ENCODE data around the gene ACTG1. TPM values are rescaled to one million over a fixed set of nuclear protein-coding genes. Genes with fewer than 3 reads are reported as not detected.

The ACTG1 gene
- total RNA-seq, 1 experiment from 2014 or later, result 4,160 TPM

GRCh38 chr17:81524865-81525159, 12.2 kb upstream of the ACTG1 start:
- no peak for TF ChIP-seq CTCF (conservative IDR thresholded peaks at IDR 0.05)
- Histone ChIP-seq H3K56ac (ENCODE audit: insufficient read length, low read depth, low read length) (no peak overlapping the region), H3K27me3 (ENCODE audit: insufficient read depth, low read length) (no peaks in the 10 kb centered on the region; the same call in 1 of the 2 replicates), H3K18ac (ENCODE audit: insufficient read length, low read depth, low read length) (no peak overlapping the region), H3K4me2 (ENCODE audit: insufficient read depth, insufficient read length, low read length) (no peak overlapping the region), H4K91ac (ENCODE audit: insufficient read length, low read depth, low read length) (no peak overlapping the region), H2BK12ac (ENCODE audit: insufficient read length, low read depth, low read length) (no peak overlapping the region), H3K9me3 (ENCODE audit: control insufficient read depth, low read depth, low read length) (no peaks in the 10 kb centered on the region), H3K79me2 (ENCODE audit: insufficient read depth, low read length) (no peaks in the 10 kb centered on the region), H2BK120ac (ENCODE audit: low read depth, low read length, poor library complexity, severe bottlenecking) (no peak overlapping the region), H2BK20ac (ENCODE audit: low read depth, low read length, poor library complexity, severe bottlenecking) (no peak overlapping the region), H3K23me2 (ENCODE audit: insufficient read length, low read depth, low read length, poor library complexity, severe bottlenecking) (no peaks in the 10 kb centered on the region), H2BK5ac (ENCODE audit: insufficient read length, low read length) (no peak overlapping the region), H3T11ph (ENCODE audit: low read length) (no peak overlapping the region), H3K9ac (ENCODE audit: extremely low read depth, insufficient read length, low read length) (no peak overlapping the region), H2BK15ac (ENCODE audit: low read depth, low read length) (no peak overlapping the region), H3K4ac (ENCODE audit: low read depth, low read length) (no peak overlapping the region), H3K79me1 (ENCODE audit: insufficient read depth, low read depth, low read length, poor library complexity, severe bottlenecking) (no peaks in the 10 kb centered on the region), H4K5ac (ENCODE audit: insufficient read length, low read depth, low read length) (no peak overlapping the region), H2AFZ (ENCODE audit: low read length) (no peak overlapping the region), H3K23ac (ENCODE audit: insufficient read length, low read depth, low read length) (no peak overlapping the region), H4K8ac (replicated peaks; ENCODE audit: insufficient read length, low read depth, low read length) (no peak overlapping the region), H4K20me1 (ENCODE audit: control insufficient read depth, insufficient read depth, insufficient read length) (no peaks in the 10 kb centered on the region), H3K14ac (ENCODE audit: insufficient read depth, low read length) (no peak overlapping the region), H3K27ac (ENCODE audit: insufficient read length, low read depth, low read length) (no peak overlapping the region), H3K4me1 (ENCODE audit: insufficient read depth, low read length) (no peaks in the 10 kb centered on the region), H2AK5ac (ENCODE audit: insufficient read length, low read length) (no peak overlapping the region)
- WGBS (ENCODE audit: extremely low coverage, insufficient read length, low lambda C conversion rate), result no CpG with 5 or more reads among the region's 8 CpGs
- H3K36me3 Mint-ChIP-seq (ENCODE audit: insufficient read depth in 1 of 3, low read depth in 3 of 3), result no peaks in the 10 kb centered on the region
- no peak overlapping the region for H3K4me3 Mint-ChIP-seq
- no peaks in the 10 kb centered on the region for H3K9me3 Mint-ChIP-seq
- H3K27me3 Mint-ChIP-seq (ENCODE audit: low read depth), result peaks cover 60% of the 10 kb centered on the region
- H3K27ac Mint-ChIP-seq, result no peak overlapping the region
- H3K4me1 Mint-ChIP-seq, result peaks cover 5 to 13% of the 10 kb centered on the region in 2 experiments
- no peak for DNase-seq

All from H9 (cell line).